GM12878 (cell line): ENCODE data around the gene C14orf93. TPM values are rescaled to one million over a fixed set of nuclear protein-coding genes. Genes with fewer than 3 reads are reported as not detected.

Experiments
- ATAC-seq: fragments of 200-7000 bp; cut with Tn5 transposase; 3 replicates; pipeline ENCODE4 v1.9.1; 2020; ENCODE audit warnings: mild to moderate bottlenecking, moderate library complexity
- BruUV-seq: library from RNA; stranded (reverse); fragments of 400-500 nt; replicated peaks from 2 replicates; lab custom pipeline; 2021; lab: Mats Ljungman, UMichigan
- CTCF ChIA-PET: fragments of 300-600 bp; sonication (Branson Sonifier 250); formaldehyde crosslinking; extraction: SDS; loops from one replicate; lab custom pipeline; 2021; ENCODE audit warnings: inconsistent platforms; lab: Yijun Ruan, JAX
- POLR2A ChIA-PET: fragments of 350-600 bp; formaldehyde crosslinking; extraction: SDS; loops from one replicate; lab custom pipeline; 2021; ENCODE audit warnings: inconsistent platforms; lab: Charles Lee
- RAD21 ChIA-PET: fragments of 300-600 bp; sonication (Branson Sonifier 250); formaldehyde crosslinking; loops from one replicate; lab custom pipeline; 2023; ENCODE audit warnings: antibody characterized with exemption; ENCODE audit not compliant: unreplicated experiment; lab: Charles Lee
- SMC1A ChIA-PET: fragments of 300-600 bp; sonication (Branson Sonifier 250); formaldehyde crosslinking; loops from one replicate; lab custom pipeline; 2023; ENCODE audit not compliant: unreplicated experiment, uncharacterized antibody; lab: Charles Lee
- DNase-seq: peaks from one replicate; pipeline ENCODE4 v3.0.0-alpha.2; 2011; ENCODE audit warnings: low read depth, low spot score
- FAIRE-seq: peaks from 3 replicates; lab custom pipeline; 2011; peaks lifted over from hg19 to GRCh38; lab: Jason Lieb, UNC
- H2AFZ ChIP-seq: 2 replicates; pipeline ENCODE4 v1.6.0; 2011; ENCODE audit warnings: low read depth, low read length, control low read depth; ENCODE audit not compliant: control insufficient read depth
- H3K27ac ChIP-seq: 2 replicates; pipeline ENCODE4 v1.5.1; 2011; ENCODE audit warnings: control low read depth; ENCODE audit not compliant: control insufficient read depth, insufficient read depth
- H3K27me3 ChIP-seq, 2 experiments: replicated peaks in 1 of 2; 2 replicates each; pipeline versions ENCODE4 v1.6.0 to v1.6.1; 2011; ENCODE audit warnings: low read length in 1 of 2; ENCODE audit not compliant: control insufficient read depth in 2 of 2, insufficient read depth in 2 of 2
- H3K36me3 ChIP-seq, 2 experiments: 2 replicates each; pipeline ENCODE4 v1.5.1; 2011; ENCODE audit warnings: low read length in 1 of 2; ENCODE audit not compliant: control insufficient read depth in 2 of 2, insufficient read depth in 2 of 2
- H3K4me1 ChIP-seq: 2 replicates; pipeline ENCODE4 v1.6.1; 2011; ENCODE audit warnings: mild to moderate bottlenecking, low read length, moderate library complexity, mixed read lengths; ENCODE audit not compliant: control insufficient read depth, insufficient read depth
- H3K4me2 ChIP-seq: 2 replicates; pipeline ENCODE4 v1.6.0; 2011; ENCODE audit warnings: control low read depth; ENCODE audit not compliant: control insufficient read depth, insufficient read depth
- H3K4me3 ChIP-seq: fragments of 200-600 bp; sonication (generic); 2 replicates; pipeline ENCODE4 v1.5.1; 2016
- H3K79me2 ChIP-seq: 2 replicates; pipeline ENCODE4 v1.6.0; 2011; ENCODE audit warnings: low read length; ENCODE audit not compliant: control insufficient read depth, insufficient read depth
- H3K9ac ChIP-seq: 2 replicates; pipeline ENCODE4 v1.8.0; 2011; ENCODE audit warnings: low read length, control low read depth, mixed read lengths; ENCODE audit not compliant: control insufficient read depth, insufficient read depth
- H3K9me3 ChIP-seq: replicated peaks from 3 replicates; pipeline ENCODE4 v1.5.1; 2011; ENCODE audit warnings: mild to moderate bottlenecking, low read length; ENCODE audit not compliant: control insufficient read depth, insufficient read depth
- H4K20me1 ChIP-seq: 2 replicates; pipeline ENCODE4 v1.6.0; 2011; ENCODE audit not compliant: control insufficient read depth, insufficient read depth
- MLLT1 ChIP-seq: fragments of 450-650 bp; IDR thresholded peaks from 2 replicates; pipeline ENCODE4 v1.6.1; 2016; ENCODE audit warnings: mild to moderate bottlenecking
- WGBS: methylation state at CpG from one replicate; pipeline ENCODE4 v1.1.6; 2016; ENCODE audit warnings: low lambda C conversion rate; ENCODE audit not compliant: insufficient replicate concordance, insufficient coverage; ENCODE audit errors: missing lambda C conversion rate; 5-methylcytosine and 5-hydroxymethylcytosine counted together
- in situ Hi-C: fragments of 300-500 bp; cut with MboI; formaldehyde crosslinking; loops from 9 replicates; pipeline ENCODE4 v1.14.3; 2018; ENCODE audit warnings: mixed read lengths
- intact Hi-C: fragments of 100-400 bp; cut with micrococcal nuclease; formaldehyde crosslinking; loops from one replicate; pipeline ENCODE4 v1.14.2; 2022; ENCODE audit not compliant: unreplicated experiment
- polyA plus RNA-seq, 11 experiments: library from polyadenylated mRNA; depleted of rRNA in 4 of 11; unstranded in 6 of 11; stranded (reverse) in 5 of 11; fragments of >200 nt; fragmentation: Nextera tagmentation in 4 of 11; fragmentation: Illumina TruSeq in 1 of 11; extraction: Ambion mirVana in 4 of 11; extraction: Trizol in 1 of 11; gene quantifications; 1 replicate in 1 of 11; 2 replicates in 10 of 11; pipeline versions ENCODE4 v1.2.1 to v1.2.3, GENCODE V29; 2011 to 2016; ENCODE audit warnings: inconsistent platforms in 2 of 11, missing spikeins in 2 of 11, low read depth in 1 of 11
- total RNA-seq, 4 experiments: library from RNA; depleted of rRNA in 3 of 4; stranded (reverse); fragments of >200 nt in 3 of 4; fragmentation: Illumina TruSeq in 1 of 4; extraction: Trizol in 1 of 4; gene quantifications; 2 replicates each; pipeline versions ENCODE4 v1.2.1 to v1.2.3, GENCODE V29; 2013 to 2021
- TF ChIP-seq, protein P1 (sequence below): fragments of 450-650 bp; formaldehyde crosslinking; IDR thresholded peaks from 2 replicates; pipeline ENCODE4 v1.5.0; 2022; ENCODE audit warnings: mild to moderate bottlenecking, missing genetic modification characterization

Gene C14orf93
- total and polyA plus RNA-seq, 10 of the 15 experiments (the other 5 are each of a cell fraction or from before 2014, with no cell fraction given): 1.8 to 13.9 (median 10.2) TPM

DNA sequence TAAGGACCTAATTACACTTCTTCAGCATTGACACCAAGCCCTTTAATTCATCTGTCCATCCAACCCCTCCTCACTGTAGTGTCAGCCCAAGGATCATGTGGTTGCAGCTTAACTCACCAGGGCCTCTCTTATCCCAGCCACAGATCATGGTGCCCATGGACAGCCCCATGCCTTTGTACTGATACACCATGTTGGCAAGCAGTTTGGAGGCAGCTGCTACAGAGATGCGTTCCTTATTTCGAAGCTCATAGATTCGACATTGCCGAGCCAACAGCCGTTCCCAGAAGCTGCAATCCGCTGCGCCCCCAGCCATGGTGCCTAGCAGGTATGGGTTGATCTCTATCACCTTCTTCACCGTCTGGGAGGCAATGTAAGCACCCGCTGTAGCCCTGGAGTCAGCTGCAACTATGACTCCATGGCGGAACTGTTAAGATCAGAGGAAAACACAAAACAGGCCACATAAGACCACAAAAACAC is 23.3 kb upstream of the C14orf93 start:
- H3K4me2 ChIP-seq: peak overlapping the region; percentile 85
- in situ Hi-C loops: no loop called here
- POLR2A ChIA-PET: interaction anchor here (0.5 to 1.6 kb wide), 4 partner anchors 25 to 291 kb away, joined by 3 to 15 read pairs (median 5); no protein-coding TSS in a partner anchor

More for the DNA sequence above, 23.3 kb upstream of the C14orf93 start:
- Histone ChIP-seq H3K27me3 (no peaks in the 10 kb centered on the region), H3K36me3 (peaks cover 0 to 21% of the 10 kb centered on the region in 2 experiments), H3K79me2 (peaks cover 17% of the 10 kb centered on the region), H3K9ac (no peak overlapping the region), H2AFZ (no peak overlapping the region), H4K20me1 (no peaks in the 10 kb centered on the region), H3K4me3 (peak overlapping the region; percentile 83), H3K4me1 (peaks cover 6% of the 10 kb centered on the region), H3K9me3 (no peaks in the 10 kb centered on the region), H3K27ac (no peak overlapping the region)
- 95% methylated on average over 10 of the region's 10 CpGs for WGBS
- no peak for ATAC-seq
- RAD21 ChIA-PET: interaction anchor here (1.0 to 2.5 kb wide), 5 partner anchors 25 to 38 kb away, joined by 3 to 13 read pairs (median 5); no protein-coding TSS in a partner anchor
- intact Hi-C loops: no loop called here
- BruUV-seq: no TSS peak
- no peak for DNase-seq
- peak; percentile 66; the same call in 1 of the 2 replicates for TF ChIP-seq MLLT1
- TF ChIP-seq, protein P1, sequence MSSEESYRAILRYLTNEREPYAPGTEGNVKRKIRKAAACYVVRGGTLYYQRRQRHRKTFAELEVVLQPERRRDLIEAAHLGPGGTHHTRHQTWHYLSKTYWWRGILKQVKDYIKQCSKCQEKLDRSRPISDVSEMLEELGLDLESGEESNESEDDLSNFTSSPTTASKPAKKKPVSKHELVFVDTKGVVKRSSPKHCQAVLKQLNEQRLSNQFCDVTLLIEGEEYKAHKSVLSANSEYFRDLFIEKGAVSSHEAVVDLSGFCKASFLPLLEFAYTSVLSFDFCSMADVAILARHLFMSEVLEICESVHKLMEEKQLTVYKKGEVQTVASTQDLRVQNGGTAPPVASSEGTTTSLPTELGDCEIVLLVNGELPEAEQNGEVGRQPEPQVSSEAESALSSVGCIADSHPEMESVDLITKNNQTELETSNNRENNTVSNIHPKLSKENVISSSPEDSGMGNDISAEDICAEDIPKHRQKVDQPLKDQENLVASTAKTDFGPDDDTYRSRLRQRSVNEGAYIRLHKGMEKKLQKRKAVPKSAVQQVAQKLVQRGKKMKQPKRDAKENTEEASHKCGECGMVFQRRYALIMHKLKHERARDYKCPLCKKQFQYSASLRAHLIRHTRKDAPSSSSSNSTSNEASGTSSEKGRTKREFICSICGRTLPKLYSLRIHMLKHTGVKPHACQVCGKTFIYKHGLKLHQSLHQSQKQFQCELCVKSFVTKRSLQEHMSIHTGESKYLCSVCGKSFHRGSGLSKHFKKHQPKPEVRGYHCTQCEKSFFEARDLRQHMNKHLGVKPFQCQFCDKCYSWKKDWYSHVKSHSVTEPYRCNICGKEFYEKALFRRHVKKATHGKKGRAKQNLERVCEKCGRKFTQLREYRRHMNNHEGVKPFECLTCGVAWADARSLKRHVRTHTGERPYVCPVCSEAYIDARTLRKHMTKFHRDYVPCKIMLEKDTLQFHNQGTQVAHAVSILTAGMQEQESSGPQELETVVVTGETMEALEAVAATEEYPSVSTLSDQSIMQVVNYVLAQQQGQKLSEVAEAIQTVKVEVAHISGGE (CRISPR knock-in tag): no peak
- FAIRE-seq: no peak
- CTCF ChIA-PET: interaction anchor here (0.8 to 3.6 kb wide), 11 partner anchors 14 to 61 kb away, joined by 3 to 16 read pairs (median 5); no protein-coding TSS in a partner anchor
- SMC1A ChIA-PET: interaction anchor here (1.2 to 1.8 kb wide), 4 partner anchors 18 to 38 kb away, joined by 4 to 7 read pairs (median 6); no protein-coding TSS in a partner anchor
